HUES6 (cell line): Measurements from ENCODE around the gene ZNF564.
"Not testable (repeated sequence)": the region's sequence is repeated elsewhere in the genome, so short reads cannot be mapped to it uniquely, and the experiment has no call there.

ENCODE experiments used
- H3K27ac ChIP-seq: 2 replicates; pipeline ENCODE4 v1.7.0; 2013; ENCODE audit warnings: low read depth, mild to moderate bottlenecking, low read length, inconsistent platforms
- H3K27me3 ChIP-seq: 2 replicates; pipeline ENCODE4 v1.6.1; 2013; ENCODE audit warnings: low read length; ENCODE audit not compliant: control insufficient read depth, insufficient read depth
- H3K36me3 ChIP-seq: 2 replicates; pipeline ENCODE4 v1.6.1; 2013; ENCODE audit warnings: low read length; ENCODE audit not compliant: control insufficient read depth, insufficient read depth
- H3K4me1 ChIP-seq: 2 replicates; pipeline ENCODE4 v1.6.1; 2013; ENCODE audit warnings: low read length; ENCODE audit not compliant: control insufficient read depth, insufficient read depth
- H3K4me3 ChIP-seq: 2 replicates; pipeline ENCODE4 v1.5.1; 2013; ENCODE audit warnings: low read depth, low read length
- H3K9ac ChIP-seq: one replicate; pipeline ENCODE4 v1.6.1; 2013; ENCODE audit warnings: mild to moderate bottlenecking, low read length
- H3K9me3 ChIP-seq: 2 replicates; pipeline ENCODE4 v1.6.1; 2013; ENCODE audit warnings: low read depth, low read length; ENCODE audit not compliant: control insufficient read depth, insufficient read depth

ZNF564 gene

GRCh38 chr19:12497032-12497431, 54.2 kb downstream of the ZNF564 start:
- H3K27me3 ChIP-seq = no peaks in the 10 kb centered on the region
- no peaks in the 10 kb centered on the region for H3K36me3 ChIP-seq
- H3K4me1 ChIP-seq = peaks cover 3% of the 10 kb centered on the region; the same call in 1 of the 2 replicates
- peaks cover 3% of the 10 kb centered on the region; the same call in 1 of the 2 replicates for H3K9me3 ChIP-seq
- no peak overlapping the region for H3K4me3 ChIP-seq
- H3K27ac ChIP-seq = no peak overlapping the region
- no peak overlapping the region for H3K9ac ChIP-seq

- H3K4me3 ChIP-seq = no peak overlapping the region
Observed at GRCh38 chr19:12496480-12496879, 54.8 kb downstream of the ZNF564 start.

GRCh38 chr19:12495002-12495802, 56.1 kb downstream of the ZNF564 start:
- no peaks in the 10 kb centered on the region for H3K36me3 ChIP-seq
- peak overlapping the region; percentile 74 for H3K9ac ChIP-seq
- no peaks in the 10 kb centered on the region for H3K27me3 ChIP-seq
- H3K27ac ChIP-seq = peak overlapping the region; percentile 68; the same call in 1 of the 2 replicates
- H3K4me3 ChIP-seq = peak overlapping the region; percentile 67
- H3K9me3 ChIP-seq = peaks cover 3% of the 10 kb centered on the region; the same call in 1 of the 2 replicates
- H3K4me1 ChIP-seq = peaks cover 3% of the 10 kb centered on the region; the same call in 1 of the 2 replicates

More at GRCh38 chr19:12496480-12496879, 54.8 kb downstream of the ZNF564 start:
- H3K27me3 ChIP-seq = no peaks in the 10 kb centered on the region
- H3K9me3 ChIP-seq = peaks cover 3% of the 10 kb centered on the region; the same call in 1 of the 2 replicates
- H3K9ac ChIP-seq = no peak overlapping the region
- no peaks in the 10 kb centered on the region for H3K36me3 ChIP-seq
- no peak overlapping the region for H3K27ac ChIP-seq
- peaks cover 3% of the 10 kb centered on the region; the same call in 1 of the 2 replicates for H3K4me1 ChIP-seq

- no peaks in the 10 kb centered on the region for H3K27me3 ChIP-seq
- H3K36me3 ChIP-seq = no peaks in the 10 kb centered on the region
- H3K4me3 ChIP-seq = peak overlapping the region; percentile 67; the same call in 1 of the 2 replicates
- no peak overlapping the region for H3K27ac ChIP-seq
- peaks cover 3% of the 10 kb centered on the region; the same call in 1 of the 2 replicates for H3K4me1 ChIP-seq
- H3K9me3 ChIP-seq = peaks cover 2% of the 10 kb centered on the region; the same call in 1 of the 2 replicates
- H3K9ac ChIP-seq = no peak overlapping the region
Observed at GRCh38 chr19:12494260-12494860, 56.9 kb downstream of the ZNF564 start.

- not testable (repeated sequence) for H3K36me3 ChIP-seq, H3K27ac ChIP-seq, H3K9me3 ChIP-seq, H3K4me3 ChIP-seq, H3K27me3 ChIP-seq, H3K9ac ChIP-seq, H3K4me1 ChIP-seq
Observed at GRCh38 chr19:12486265-12486783, 65.0 kb downstream of the ZNF564 start.

- H3K9ac ChIP-seq = no peak overlapping the region
- no peaks in the 10 kb centered on the region for H3K4me1 ChIP-seq
- H3K27me3 ChIP-seq = 0 out of 2 replicates have a peak, but pooled peaks cover 4% of the 10 kb centered on the region
- H3K9me3 ChIP-seq = no peaks in the 10 kb centered on the region
- H3K36me3 ChIP-seq = no peaks in the 10 kb centered on the region
- H3K4me3 ChIP-seq = peak overlapping the region; percentile 82
- no peak overlapping the region for H3K27ac ChIP-seq
Observed at GRCh38 chr19:12485571-12485970, 65.7 kb downstream of the ZNF564 start.

- Histone ChIP-seq H3K27ac (no peak overlapping the region), H3K27me3 (0 out of 2 replicates have a peak, but pooled peaks cover 4% of the 10 kb centered on the region), H3K9ac (peak overlapping the region; percentile 76), H3K36me3 (no peaks in the 10 kb centered on the region), H3K9me3 (no peaks in the 10 kb centered on the region), H3K4me3 (peak overlapping the region; percentile 82), H3K4me1 (no peaks in the 10 kb centered on the region)
Observed at GRCh38 chr19:12485052-12485416, 66.2 kb downstream of the ZNF564 start.

GRCh38 chr19:12484371-12485051, 66.8 kb downstream of the ZNF564 start, which contains the start of gene ZNF709:
TSS of gene ZNF709 (minus strand) at chr19:12484816. CDS start at chr19:12484657, 159 bp downstream.
- H3K27ac ChIP-seq = no peak within 1 kb of the TSS
- no peaks in the 10 kb centered on the region for H3K9me3 ChIP-seq
- no peaks in the 10 kb centered on the region for H3K4me1 ChIP-seq
- H3K27me3 ChIP-seq = 0 out of 2 replicates have a peak, but pooled peaks cover 4% of the 10 kb centered on the region
- no peaks in the 10 kb centered on the region for H3K36me3 ChIP-seq
- H3K9ac ChIP-seq = peak within 1 kb of the TSS; percentile 76
- peak within 1 kb of the TSS; percentile 82 for H3K4me3 ChIP-seq

- H3K36me3 ChIP-seq = no peaks in the 10 kb centered on the region
- no peaks in the 10 kb centered on the region for H3K4me1 ChIP-seq
- H3K27ac ChIP-seq = no peak overlapping the region
- H3K9me3 ChIP-seq = no peaks in the 10 kb centered on the region
- 0 out of 2 replicates have a peak, but pooled peaks cover 4% of the 10 kb centered on the region for H3K27me3 ChIP-seq
- H3K9ac ChIP-seq = peak overlapping the region; percentile 76
- peak overlapping the region; percentile 82 for H3K4me3 ChIP-seq
Observed at GRCh38 chr19:12484011-12484370, 67.3 kb downstream of the ZNF564 start.

GRCh38 chr19:12482509-12482886, 68.8 kb downstream of the ZNF564 start:
- H3K27me3 ChIP-seq = 0 out of 2 replicates have a peak, but pooled peaks cover 4% of the 10 kb centered on the region
- H3K4me1 ChIP-seq = no peaks in the 10 kb centered on the region
- H3K9me3 ChIP-seq = 0 out of 2 replicates have a peak, but pooled peaks cover 5% of the 10 kb centered on the region
- no peak overlapping the region for H3K27ac ChIP-seq
- no peak overlapping the region for H3K9ac ChIP-seq
- no peaks in the 10 kb centered on the region for H3K36me3 ChIP-seq
- no peak overlapping the region for H3K4me3 ChIP-seq
